ENCODE results near the gene KANSL1. TPM values are rescaled to one million over a fixed set of nuclear protein-coding genes. Genes with fewer than 3 reads are reported as not detected.

The KANSL1 gene
- total and polyA plus RNA-seq, 9 donors: 30.4 to 107 (median 77.7) TPM

DNA sequence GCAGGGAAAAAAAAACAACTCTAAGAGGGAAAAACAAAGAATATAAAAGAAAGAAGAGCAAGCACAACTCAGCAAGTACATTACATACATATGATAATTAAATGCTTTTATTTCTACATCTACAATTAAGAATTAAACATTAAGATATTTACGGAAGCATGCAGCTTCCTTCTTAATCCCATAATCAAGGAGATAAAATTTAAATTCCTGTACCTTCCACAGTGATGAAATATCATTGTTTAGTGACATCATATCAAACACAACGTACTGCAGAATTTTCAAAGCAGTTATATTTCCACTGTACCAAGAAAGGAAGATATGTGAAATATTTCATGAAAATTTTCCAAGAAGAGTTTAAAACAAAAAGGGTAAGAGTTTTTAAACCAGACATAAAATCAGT lies 26.0 kb downstream of the KANSL1 start:
- Histone ChIP-seq H3K27ac (no peak overlapping the region), H3K4me1 (ENCODE audit: insufficient read depth) (peaks cover 18% of the 10 kb centered on the region), H3K27me3 (no peaks in the 10 kb centered on the region), H3K4me3 (no peak overlapping the region), H3K9me3 (no peaks in the 10 kb centered on the region), H3K36me3 (no peaks in the 10 kb centered on the region)
- intact Hi-C loops (cut with DNase I): no loop called here
- DNase-seq: no peak
- TF ChIP-seq EP300 (IDR thresholded peaks at IDR 0.05) (no peak), POLR2A (IDR thresholded peaks at IDR 0.05) (no peak)
- TF ChIP-seq, protein P1, sequence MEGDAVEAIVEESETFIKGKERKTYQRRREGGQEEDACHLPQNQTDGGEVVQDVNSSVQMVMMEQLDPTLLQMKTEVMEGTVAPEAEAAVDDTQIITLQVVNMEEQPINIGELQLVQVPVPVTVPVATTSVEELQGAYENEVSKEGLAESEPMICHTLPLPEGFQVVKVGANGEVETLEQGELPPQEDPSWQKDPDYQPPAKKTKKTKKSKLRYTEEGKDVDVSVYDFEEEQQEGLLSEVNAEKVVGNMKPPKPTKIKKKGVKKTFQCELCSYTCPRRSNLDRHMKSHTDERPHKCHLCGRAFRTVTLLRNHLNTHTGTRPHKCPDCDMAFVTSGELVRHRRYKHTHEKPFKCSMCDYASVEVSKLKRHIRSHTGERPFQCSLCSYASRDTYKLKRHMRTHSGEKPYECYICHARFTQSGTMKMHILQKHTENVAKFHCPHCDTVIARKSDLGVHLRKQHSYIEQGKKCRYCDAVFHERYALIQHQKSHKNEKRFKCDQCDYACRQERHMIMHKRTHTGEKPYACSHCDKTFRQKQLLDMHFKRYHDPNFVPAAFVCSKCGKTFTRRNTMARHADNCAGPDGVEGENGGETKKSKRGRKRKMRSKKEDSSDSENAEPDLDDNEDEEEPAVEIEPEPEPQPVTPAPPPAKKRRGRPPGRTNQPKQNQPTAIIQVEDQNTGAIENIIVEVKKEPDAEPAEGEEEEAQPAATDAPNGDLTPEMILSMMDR (IDR thresholded peaks at IDR 0.05): no peak
- 9 to 18% (median 12%) methylated on average over 2 of the region's 2 CpGs for WGBS, 3 donors

DNA sequence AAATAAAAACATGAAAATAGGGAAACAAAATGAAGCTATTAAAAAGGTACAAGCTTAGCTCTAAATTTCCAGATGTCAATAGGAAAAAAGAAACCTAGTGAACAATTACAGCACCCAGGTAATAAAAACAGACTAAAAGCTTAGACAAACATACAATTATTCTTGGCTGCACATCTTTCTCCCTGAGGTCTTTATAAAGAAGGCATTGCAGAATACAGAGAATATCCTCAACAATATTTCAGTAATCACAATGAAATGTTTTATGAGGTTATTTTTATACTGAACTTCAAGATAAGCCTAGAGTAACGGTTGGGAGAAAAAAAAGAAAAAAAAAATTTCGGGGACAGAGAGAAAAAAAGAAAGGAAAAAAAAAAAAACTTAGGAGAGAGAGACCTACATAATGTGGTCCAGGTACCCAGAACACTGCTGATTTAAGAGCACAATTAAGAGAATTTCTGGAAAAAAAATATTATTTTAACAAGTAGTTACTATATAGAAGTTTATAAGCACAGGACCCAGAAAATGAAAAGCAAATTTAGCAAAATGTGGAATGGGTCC lies 26.5 kb downstream of the KANSL1 start:
- intact Hi-C loops (cut with DNase I): no loop called here
- Histone ChIP-seq H3K4me1 (ENCODE audit: insufficient read depth) (peaks cover 16% of the 10 kb centered on the region), H3K27me3 (no peaks in the 10 kb centered on the region), H3K9me3 (no peaks in the 10 kb centered on the region), H3K36me3 (no peaks in the 10 kb centered on the region), H3K4me3 (no peak overlapping the region), H3K27ac (no peak overlapping the region)
- TF ChIP-seq, protein P1 (IDR thresholded peaks at IDR 0.05): no peak
- no peak for TF ChIP-seq POLR2A (IDR thresholded peaks at IDR 0.05)
- no peak for TF ChIP-seq EP300 (IDR thresholded peaks at IDR 0.05)
- no peak for DNase-seq
- 1 to 11% (median 7%) methylated on average over 2 of the region's 2 CpGs for WGBS, 3 donors

DNA sequence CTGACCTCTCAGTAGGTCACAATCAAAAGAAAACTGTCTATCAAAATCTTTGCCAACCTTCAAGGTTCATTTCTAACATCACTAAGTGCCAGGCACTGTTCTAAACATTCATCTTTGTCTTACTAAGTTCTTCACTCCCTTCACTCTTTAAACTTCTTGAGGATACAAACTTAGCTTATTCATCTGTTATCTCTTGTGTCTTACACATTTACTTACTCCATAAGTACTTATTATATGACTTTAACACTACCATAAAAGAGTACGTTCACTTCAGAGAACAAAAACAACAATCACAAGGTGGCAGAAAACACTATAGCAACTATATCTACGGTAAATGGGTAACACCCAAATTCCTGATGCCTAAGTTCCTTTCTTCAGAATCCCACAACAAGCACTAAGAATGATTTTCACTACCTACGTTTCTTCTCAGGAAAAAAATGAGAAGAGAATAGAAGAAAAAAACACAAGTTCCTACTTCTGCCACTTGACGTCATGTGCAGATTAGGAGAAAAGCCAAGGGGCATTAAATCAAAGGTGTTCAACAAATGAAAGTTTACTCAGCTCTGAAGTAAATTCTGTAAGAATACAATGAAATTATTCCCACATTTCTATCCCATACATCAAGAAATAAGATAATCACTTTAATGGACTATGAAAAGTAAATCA lies 29.2 kb downstream of the KANSL1 start:
- H3K9me3 ChIP-seq: no peaks in the 10 kb centered on the region
- intact Hi-C loops (cut with DNase I): no loop called here
- H3K36me3 ChIP-seq: no peaks in the 10 kb centered on the region
- H3K4me1 ChIP-seq (ENCODE audit: insufficient read depth): peaks cover 20% of the 10 kb centered on the region
- 64 to 81% (median 78%) methylated on average over 4 of the region's 4 CpGs for WGBS, 3 donors
- no peak for DNase-seq
- no peak overlapping the region for H3K27ac ChIP-seq
- no peaks in the 10 kb centered on the region for H3K27me3 ChIP-seq
- H3K4me3 ChIP-seq: no peak overlapping the region
- no peak for TF ChIP-seq EP300 (IDR thresholded peaks at IDR 0.05)
- no peak for TF ChIP-seq POLR2A (IDR thresholded peaks at IDR 0.05)
- TF ChIP-seq, protein P1 (IDR thresholded peaks at IDR 0.05): no peak

DNA sequence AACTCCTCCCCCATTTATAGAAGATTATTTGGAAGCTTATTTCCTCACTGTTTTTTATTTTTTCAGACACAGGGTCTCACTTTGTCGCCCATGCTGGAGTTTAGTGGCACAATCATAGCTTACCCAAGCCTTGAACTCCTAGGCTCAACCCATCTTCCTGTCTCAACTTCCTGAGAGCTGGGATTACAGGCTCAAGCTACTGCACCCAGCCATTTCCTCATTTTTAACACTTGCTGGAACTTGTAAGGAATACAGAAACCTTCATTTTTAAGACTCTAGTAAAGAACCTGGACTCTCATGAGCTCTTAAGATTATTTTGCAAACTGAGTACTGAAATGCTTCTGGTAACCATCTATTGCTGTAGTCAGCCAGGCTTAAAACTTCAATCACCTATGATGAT lies 29.9 kb downstream of the KANSL1 start:
- Histone ChIP-seq H3K27ac (no peak overlapping the region), H3K4me1 (ENCODE audit: insufficient read depth) (peaks cover 27% of the 10 kb centered on the region), H3K36me3 (no peaks in the 10 kb centered on the region), H3K4me3 (no peak overlapping the region), H3K27me3 (no peaks in the 10 kb centered on the region), H3K9me3 (no peaks in the 10 kb centered on the region)
- no peak for TF ChIP-seq POLR2A (IDR thresholded peaks at IDR 0.05)
- TF ChIP-seq, protein P1 (IDR thresholded peaks at IDR 0.05): no peak
- TF ChIP-seq EP300 (IDR thresholded peaks at IDR 0.05): no peak
- no peak for DNase-seq
- intact Hi-C loops (cut with DNase I): no loop called here
- WGBS, 3 donors: 84 to 91% (median 91%) methylated on average over 1 of the region's 1 CpG
